WTC11 (cell line): ENCODE measurements around the gene GPHB5. TPM values are rescaled to one million over a fixed set of nuclear protein-coding genes. Genes with fewer than 3 reads are reported as not detected.

Experiments
- ATAC-seq: fragments of 200-7000 bp; cut with Tn5 transposase; 2 replicates; pipeline ENCODE4 v1.10.0; 2021; ENCODE audit warnings: mild to moderate bottlenecking, moderate library complexity
- CTCF ChIA-PET: fragments of 300-600 bp; sonication (Branson Sonifier 250); formaldehyde crosslinking; loops from one replicate; lab custom pipeline; 2021; ENCODE audit warnings: antibody characterized with exemption; lab: Charles Lee
- POLR2A ChIA-PET: fragments of 350-600 bp; sonication (Branson Sonifier 250); formaldehyde crosslinking; loops from one replicate; lab custom pipeline; 2021; ENCODE audit warnings: antibody characterized with exemption; lab: Charles Lee
- DNase-seq: peaks from one replicate; pipeline ENCODE4 v3.0.0; 2021; ENCODE audit warnings: low spot score
- H3K27ac Mint-ChIP-seq: 2 replicates; pipeline ENCODE4 v1.8.0; 2021; ENCODE audit warnings: mixed read lengths
- H3K27me3 Mint-ChIP-seq: 2 replicates; pipeline ENCODE4 v1.8.0; 2021; ENCODE audit warnings: low read depth, mild to moderate bottlenecking, moderate library complexity, mixed read lengths
- H3K36me3 Mint-ChIP-seq: 2 replicates; pipeline ENCODE4 v1.8.0; 2021; ENCODE audit warnings: mixed read lengths
- H3K4me1 Mint-ChIP-seq: 2 replicates; pipeline ENCODE4 v1.8.0; 2022; ENCODE audit warnings: mixed read lengths
- H3K4me3 Mint-ChIP-seq: 2 replicates; pipeline ENCODE4 v1.8.0; 2021; ENCODE audit warnings: mild to moderate bottlenecking, moderate library complexity, mixed read lengths
- H3K9me3 Mint-ChIP-seq: 2 replicates; pipeline ENCODE4 v1.8.0; 2021; ENCODE audit warnings: mixed read lengths
- AFF4 ChIP-seq: sonication (generic); formaldehyde crosslinking; IDR thresholded peaks from 2 replicates; pipeline ENCODE4 v1.8.1; 2023; ENCODE audit warnings: mild to moderate bottlenecking, missing genetic modification reagents, borderline replicate concordance
- CBFB ChIP-seq: sonication (generic); formaldehyde crosslinking; IDR thresholded peaks from 2 replicates; pipeline ENCODE4 v1.8.1; 2022; ENCODE audit warnings: mild to moderate bottlenecking, low read depth, missing genetic modification reagents
- CREB1 ChIP-seq: sonication (generic); formaldehyde crosslinking; IDR thresholded peaks from 2 replicates; pipeline ENCODE4 v1.8.0; 2023; ENCODE audit warnings: mild to moderate bottlenecking, missing genetic modification reagents
- E2F5 ChIP-seq: sonication (generic); formaldehyde crosslinking; IDR thresholded peaks from 2 replicates; pipeline ENCODE4 v1.8.1; 2022; ENCODE audit warnings: mild to moderate bottlenecking, moderate library complexity, missing genetic modification reagents
- ERG ChIP-seq: fragments of 250-450 bp; sonication (Bioruptor Pico); IDR thresholded peaks from 2 replicates; pipeline ENCODE4 v1.8.0; 2021; ENCODE audit warnings: mild to moderate bottlenecking
- FOXJ3 ChIP-seq: sonication (generic); formaldehyde crosslinking; IDR thresholded peaks from 2 replicates; pipeline ENCODE4 v1.9.0; 2021; ENCODE audit warnings: missing genetic modification reagents, mild to moderate bottlenecking, borderline replicate concordance
- FOXK1 ChIP-seq: sonication (generic); formaldehyde crosslinking; IDR thresholded peaks from 2 replicates; pipeline ENCODE4 v1.8.0; 2022; ENCODE audit warnings: mild to moderate bottlenecking, moderate library complexity, missing genetic modification reagents
- FOXP1 ChIP-seq: sonication (generic); formaldehyde crosslinking; IDR thresholded peaks from 2 replicates; pipeline ENCODE4 v1.8.0; 2022; ENCODE audit warnings: missing genetic modification reagents, mild to moderate bottlenecking, moderate library complexity, borderline replicate concordance
- GABPB1 ChIP-seq: sonication (generic); formaldehyde crosslinking; IDR thresholded peaks from 2 replicates; pipeline ENCODE4 v1.8.1; 2023; ENCODE audit warnings: mild to moderate bottlenecking, missing genetic modification reagents
- GRHL2 ChIP-seq: fragments of 250-450 bp; sonication (Bioruptor Pico); IDR thresholded peaks from 2 replicates; pipeline ENCODE4 v1.8.0; 2022; ENCODE audit warnings: mild to moderate bottlenecking, moderate library complexity; ENCODE audit not compliant: insufficient replicate concordance, severe bottlenecking
- NFYB ChIP-seq: sonication (generic); formaldehyde crosslinking; conservative IDR thresholded peaks from 2 replicates; pipeline ENCODE4 v1.8.0; 2022; ENCODE audit warnings: low read depth, missing genetic modification reagents
- NR1H2 ChIP-seq: sonication (generic); formaldehyde crosslinking; IDR thresholded peaks from 2 replicates; pipeline ENCODE4 v1.9.0; 2021; ENCODE audit warnings: mild to moderate bottlenecking, moderate library complexity, missing genetic modification reagents
- NR3C1 ChIP-seq: sonication (generic); formaldehyde crosslinking; conservative IDR thresholded peaks from 2 replicates; pipeline ENCODE4 v1.8.1; 2023; ENCODE audit warnings: low read depth, mild to moderate bottlenecking, missing genetic modification reagents
- PRDM15 ChIP-seq: sonication (generic); formaldehyde crosslinking; IDR thresholded peaks from 2 replicates; pipeline ENCODE4 v1.8.0; 2022; ENCODE audit warnings: missing genetic modification reagents
- SP1 ChIP-seq: sonication (generic); formaldehyde crosslinking; conservative IDR thresholded peaks from 2 replicates; pipeline ENCODE4 v1.8.1; 2022; ENCODE audit warnings: missing genetic modification reagents
- ZNF281 ChIP-seq: sonication (generic); formaldehyde crosslinking; IDR thresholded peaks from 2 replicates; pipeline ENCODE4 v1.8.0; 2023; ENCODE audit warnings: mild to moderate bottlenecking, missing genetic modification reagents
- ZNF317 ChIP-seq: sonication (generic); formaldehyde crosslinking; IDR thresholded peaks from 2 replicates; pipeline ENCODE4 v1.8.1; 2023; ENCODE audit warnings: low read depth, mild to moderate bottlenecking, moderate library complexity, missing genetic modification reagents, borderline replicate concordance
- ZNF425 ChIP-seq: fragments of 250-450 bp; sonication (Bioruptor Pico); conservative IDR thresholded peaks from 2 replicates; pipeline ENCODE4 v1.9.0; 2021; ENCODE audit warnings: mild to moderate bottlenecking
- total RNA-seq: library from RNA; stranded (reverse); gene quantifications from 3 replicates; pipeline ENCODE4 v1.2.3, GENCODE V29; 2021

The GPHB5 gene
- total RNA-seq, 1 experiment from 2014 or later, result not detected

GRCh38 chr14:63288853-63289252 lies 29.9 kb downstream of the GPHB5 start (continued):
- TF ChIP-seq PRDM15 (CRISPR knock-in tag), result no peak

GRCh38 chr14:63287666-63288483 lies 30.9 kb downstream of the GPHB5 start:
- no peak for TF ChIP-seq SP1
- TF ChIP-seq ZNF281 (CRISPR knock-in tag), result no peak
- no peak for TF ChIP-seq FOXP1 (CRISPR knock-in tag)
- no peak for TF ChIP-seq E2F5 (CRISPR knock-in tag)
- TF ChIP-seq ZNF317 (CRISPR knock-in tag), result no peak
- no peak for TF ChIP-seq ERG (CRISPR knock-in tag)
- no peak for TF ChIP-seq CBFB
- no peak for TF ChIP-seq NFYB (CRISPR knock-in tag)
- no peak for TF ChIP-seq FOXJ3 (CRISPR knock-in tag)
- no peak for TF ChIP-seq NR1H2 (CRISPR knock-in tag)
- TF ChIP-seq ZNF425 (CRISPR knock-in tag), result no peak
- TF ChIP-seq GRHL2 (CRISPR knock-in tag), result no peak
- TF ChIP-seq FOXK1, result no peak
- TF ChIP-seq GABPB1 (CRISPR knock-in tag), result no peak
- TF ChIP-seq NR3C1 (CRISPR knock-in tag), result no peak
- TF ChIP-seq CREB1 (CRISPR knock-in tag), result no peak
- TF ChIP-seq AFF4, result no peak
- TF ChIP-seq, all 79 proteins: peak for 0
- no peaks in the 10 kb centered on the region for H3K9me3 Mint-ChIP-seq
- H3K4me1 Mint-ChIP-seq, result peaks cover 15% of the 10 kb centered on the region
- no peaks in the 10 kb centered on the region for H3K27me3 Mint-ChIP-seq
- POLR2A ChIA-PET, result no interaction called here
- no peak for ATAC-seq
- no peak overlapping the region for H3K27ac Mint-ChIP-seq
- CTCF ChIA-PET, result interaction anchor here (1.4 kb wide), 1 partner anchor 21 kb away, joined by 4 read pairs; no protein-coding TSS in a partner anchor
- peak; percentile 15 for DNase-seq
- H3K4me3 Mint-ChIP-seq, result no peak overlapping the region
- H3K36me3 Mint-ChIP-seq, result no peaks in the 10 kb centered on the region
